ENCODE data around the gene CLDN19.
A peak's percentile ranks its signal among the peaks of the same experiment; 100 is the strongest.
"Not testable (repeated sequence)": the region's sequence is repeated elsewhere in the genome, so short reads cannot be mapped to it uniquely, and the experiment has no call there.

The CLDN19 gene

DNA sequence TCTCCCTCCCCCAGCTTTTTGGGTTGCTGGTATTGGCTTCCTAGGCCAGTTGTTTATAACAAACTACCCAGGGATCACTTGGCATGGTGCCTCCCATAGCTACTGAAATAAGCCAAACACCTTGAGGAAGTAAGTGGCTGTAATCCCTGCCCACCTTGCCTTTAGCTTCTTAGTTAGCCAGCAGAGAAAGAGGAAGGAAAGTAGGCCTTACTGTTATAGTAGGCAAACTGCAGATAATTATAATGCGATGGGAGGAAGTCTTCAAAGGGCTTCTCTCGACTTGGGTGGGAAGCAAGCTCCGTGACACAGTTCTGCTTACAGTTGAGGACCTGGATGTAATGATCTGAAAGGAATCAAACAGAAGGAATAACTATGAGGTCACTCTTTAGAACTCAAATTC, 18.6 kb upstream of the CLDN19 start:
- DNase-seq: no peak

DNA sequence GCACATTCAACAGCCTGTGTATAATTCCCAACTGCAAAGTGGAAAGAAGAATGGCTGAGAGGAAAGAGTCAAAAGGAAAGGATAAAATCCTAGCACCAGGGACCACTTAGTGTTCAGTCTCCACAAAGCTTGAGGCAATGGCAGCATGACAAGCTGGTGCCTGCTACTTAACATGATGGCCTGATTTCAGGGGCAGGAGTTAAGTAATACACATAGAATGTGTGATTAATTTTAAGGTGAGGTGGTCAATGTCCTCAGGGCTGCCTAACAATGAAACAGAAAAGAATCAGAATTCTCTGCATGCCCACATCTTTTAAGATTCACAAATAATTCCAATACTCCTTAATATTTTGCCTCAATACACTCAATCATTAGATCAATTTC, 17.8 kb upstream of the CLDN19 start:
- no peak for DNase-seq

DNA sequence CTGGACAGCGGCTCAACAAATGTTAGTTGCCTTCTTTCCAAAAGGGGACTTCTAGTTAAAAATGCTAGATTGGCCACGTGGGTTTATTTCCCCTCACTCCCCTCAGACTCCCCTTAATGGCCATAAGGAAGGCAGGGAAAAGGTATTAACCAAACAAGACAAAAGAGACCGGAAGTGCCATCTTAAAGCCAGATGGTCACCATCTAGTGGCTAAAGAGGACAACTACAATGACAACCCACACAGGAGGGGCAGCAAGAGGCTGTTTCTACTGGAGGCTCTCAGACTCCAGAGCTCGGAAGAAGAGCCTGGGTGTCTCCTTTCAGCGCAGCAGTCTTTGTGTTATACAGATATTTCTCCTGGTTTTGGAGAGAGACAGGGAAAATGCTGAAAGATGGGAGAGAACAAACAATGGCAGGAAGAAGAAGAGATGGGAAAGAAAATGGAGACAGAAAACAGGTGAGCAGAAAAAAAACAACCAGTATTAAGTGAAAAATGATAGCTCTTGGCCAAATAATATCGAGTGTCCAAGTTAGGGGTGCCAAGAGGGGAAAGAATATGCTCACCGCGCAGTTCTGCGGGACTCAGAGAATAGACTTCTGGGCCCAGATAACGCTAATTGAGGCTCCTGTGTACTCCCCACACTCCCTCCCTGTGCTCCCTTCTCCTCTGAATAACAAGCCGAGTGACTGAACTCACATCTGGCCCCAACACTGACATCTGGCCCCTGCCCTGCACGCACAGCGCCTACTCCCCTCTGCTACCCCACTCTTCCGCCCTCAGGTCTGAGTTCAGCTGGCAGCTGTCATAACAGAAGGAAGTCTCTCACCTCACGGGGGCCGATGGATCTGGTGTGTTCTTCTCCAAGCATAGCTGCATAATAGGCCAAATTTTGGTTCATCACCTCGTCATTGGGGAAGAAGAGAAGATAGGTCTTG, 17.2 kb upstream of the CLDN19 start:
- DNase-seq: peak; percentile 58

DNA sequence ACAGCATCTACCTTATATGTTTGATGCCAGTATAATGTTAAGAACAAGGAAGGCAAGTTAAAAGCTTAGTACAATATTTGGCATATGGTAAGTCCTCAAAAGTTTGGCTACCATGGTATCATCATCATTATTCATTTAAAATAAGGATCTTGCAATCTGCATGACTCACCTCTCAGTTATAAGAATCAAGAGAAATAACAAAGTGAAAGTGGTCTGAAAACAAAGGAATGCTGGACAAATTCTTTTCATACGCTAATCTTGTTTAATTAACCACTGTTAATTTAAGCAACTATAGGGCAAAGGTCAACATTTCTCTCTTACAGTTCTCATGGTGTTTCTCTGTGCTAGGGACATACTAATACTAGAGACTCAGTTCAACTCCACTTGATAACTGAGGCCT, 13.0 kb upstream of the CLDN19 start:
- DNase-seq: peak; percentile 52

DNA sequence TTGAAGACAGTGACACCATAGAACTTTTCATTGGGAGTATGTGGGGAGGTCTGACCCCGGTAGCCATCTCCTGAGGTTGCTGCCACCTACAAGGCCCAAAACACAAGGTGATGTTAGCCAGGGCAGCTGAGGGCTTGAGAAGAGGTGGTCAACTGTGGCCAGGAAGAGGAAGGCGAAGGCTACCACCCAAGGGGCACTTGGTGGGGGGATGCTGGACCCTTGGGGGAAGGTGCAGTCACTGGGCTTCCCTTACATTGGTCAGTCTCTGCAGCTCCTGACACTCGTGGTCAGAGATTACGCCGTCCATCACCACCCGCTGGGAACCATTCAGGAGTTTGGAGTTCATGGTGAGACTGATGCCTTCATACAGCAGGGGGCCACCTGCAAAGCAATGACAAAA, 12.2 kb upstream of the CLDN19 start:
- DNase-seq: no peak

DNA sequence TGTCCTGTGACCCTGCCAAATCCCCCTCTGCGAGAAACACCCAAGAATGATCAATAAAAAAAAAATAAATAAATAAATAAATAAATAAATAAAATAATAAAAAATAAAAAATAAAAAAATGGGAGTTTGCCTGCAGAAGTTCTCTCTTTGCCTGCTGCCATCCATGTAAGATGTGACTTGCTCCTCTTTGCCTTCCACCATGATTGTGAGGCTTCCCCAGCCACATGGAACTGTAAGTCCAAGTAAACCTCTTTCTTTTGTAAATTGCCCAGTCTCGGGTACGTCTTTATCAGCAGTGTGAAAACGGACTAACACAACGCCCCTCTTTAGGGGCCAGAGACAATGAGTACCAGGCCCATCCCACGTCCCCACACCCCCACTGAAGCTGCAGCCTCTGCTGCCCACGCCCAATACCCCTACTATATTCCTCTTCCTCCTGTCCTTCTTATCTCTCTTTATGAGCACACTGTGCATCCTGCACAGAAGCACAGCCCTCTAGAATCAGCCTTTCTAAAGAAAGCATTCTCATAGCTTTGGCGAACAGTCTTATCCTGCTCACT, 11.6 kb upstream of the CLDN19 start:
- not testable (repeated sequence) for DNase-seq

DNA sequence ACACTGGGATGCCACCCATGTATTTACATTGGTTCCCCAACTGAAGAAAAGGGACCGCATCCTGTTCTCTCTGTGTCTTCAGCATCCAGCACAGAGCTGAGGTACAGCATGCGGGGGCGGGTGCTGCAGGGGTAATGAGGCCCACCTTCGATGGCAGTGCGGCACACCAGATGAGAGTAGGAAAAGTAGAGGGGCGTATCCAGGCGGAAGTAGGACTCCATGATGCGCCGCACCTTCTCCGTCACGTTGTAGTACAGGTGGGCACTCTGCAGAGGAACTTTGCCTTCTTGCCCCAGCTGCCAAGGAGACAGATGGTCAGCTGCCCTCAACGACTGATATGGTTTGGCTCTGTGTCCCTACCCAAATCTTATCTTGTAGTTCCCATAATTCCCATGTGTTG, 10.0 kb upstream of the CLDN19 start:
- DNase-seq: no peak

DNA sequence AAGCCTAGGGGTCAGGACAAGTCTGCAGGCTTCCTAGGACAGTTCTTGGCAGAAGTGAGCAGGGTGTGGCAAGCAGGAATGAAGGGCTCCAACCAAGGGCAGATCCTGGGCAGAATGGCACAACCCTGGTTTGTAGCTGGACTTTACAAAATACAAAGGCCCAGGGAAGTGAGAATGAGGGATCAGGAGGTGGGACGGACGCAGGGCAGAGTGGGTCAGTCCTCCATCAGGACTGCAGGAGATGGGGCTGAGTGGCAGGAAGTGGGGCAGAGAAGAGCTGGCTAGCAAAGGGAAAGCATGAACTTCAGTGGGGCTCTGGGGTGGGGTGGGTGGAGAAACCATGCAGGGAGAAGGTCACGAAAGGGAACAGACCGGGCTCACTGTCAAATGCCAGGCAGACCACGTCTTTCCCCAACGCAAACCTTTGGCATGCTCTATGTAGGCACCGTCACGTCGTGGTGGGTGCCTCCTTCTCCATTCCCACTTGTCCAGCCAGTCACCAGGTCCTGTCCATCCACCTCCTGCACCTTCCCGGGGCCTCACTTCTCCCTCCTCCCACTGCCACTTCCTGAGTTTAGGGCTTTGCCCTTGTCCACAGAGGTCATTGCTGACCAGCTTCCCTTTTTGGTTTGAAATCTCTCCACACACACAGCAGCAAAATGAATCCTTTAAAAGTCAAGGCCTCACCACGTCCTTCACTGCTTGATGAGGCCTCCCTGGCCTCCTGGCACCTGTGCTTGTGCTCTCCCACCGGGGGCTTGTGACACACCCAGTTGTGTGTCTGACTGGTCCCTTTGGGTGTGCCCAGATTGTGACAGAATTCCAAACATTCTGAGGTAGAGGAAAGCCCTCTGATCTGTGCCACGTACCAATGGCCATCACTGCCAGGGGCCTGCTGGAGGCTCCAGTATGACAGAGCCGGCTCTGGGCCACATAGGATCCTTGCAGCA, 8.7 kb upstream of the CLDN19 start:
- no peak for DNase-seq

DNA sequence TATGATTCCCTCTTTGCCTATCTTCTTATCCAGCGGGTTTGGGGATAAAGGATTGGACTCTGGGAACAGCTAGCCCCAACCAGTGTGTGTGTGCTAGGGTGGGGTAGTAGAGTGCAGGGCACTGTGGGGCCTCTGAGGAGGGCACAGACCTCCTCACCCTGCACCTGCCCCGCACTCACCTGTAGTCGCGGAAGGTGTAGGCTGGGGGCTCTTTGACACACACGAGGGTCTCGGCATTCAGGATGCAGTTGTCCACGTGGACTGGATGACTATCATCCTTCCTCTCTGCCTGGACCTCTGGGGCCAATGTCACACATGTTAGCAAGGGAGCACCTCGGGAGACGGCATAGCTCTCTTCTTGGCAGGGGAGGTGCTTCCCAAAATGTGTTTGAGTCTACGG, 8.0 kb upstream of the CLDN19 start:
- no peak for DNase-seq

DNA sequence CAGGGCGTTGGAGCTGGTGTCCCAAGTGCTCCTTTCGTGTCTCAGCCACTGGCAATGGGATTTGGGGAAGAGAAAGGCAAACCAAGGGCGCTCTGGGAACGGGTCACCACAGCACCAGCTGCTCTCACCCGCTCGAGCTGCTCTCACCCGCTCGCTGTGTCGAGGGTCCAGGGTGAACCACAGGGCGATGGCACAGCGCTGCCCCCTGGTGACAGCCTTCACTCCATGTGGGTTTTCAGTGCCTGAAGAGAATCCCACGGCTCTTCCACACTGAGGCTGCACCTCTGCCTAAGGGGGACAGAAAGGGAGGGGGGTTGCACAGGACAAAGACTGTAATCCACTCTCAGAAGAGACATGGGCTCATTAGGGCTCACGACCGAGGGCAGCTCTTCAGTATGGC, 7.1 kb upstream of the CLDN19 start:
- no peak for DNase-seq

DNA sequence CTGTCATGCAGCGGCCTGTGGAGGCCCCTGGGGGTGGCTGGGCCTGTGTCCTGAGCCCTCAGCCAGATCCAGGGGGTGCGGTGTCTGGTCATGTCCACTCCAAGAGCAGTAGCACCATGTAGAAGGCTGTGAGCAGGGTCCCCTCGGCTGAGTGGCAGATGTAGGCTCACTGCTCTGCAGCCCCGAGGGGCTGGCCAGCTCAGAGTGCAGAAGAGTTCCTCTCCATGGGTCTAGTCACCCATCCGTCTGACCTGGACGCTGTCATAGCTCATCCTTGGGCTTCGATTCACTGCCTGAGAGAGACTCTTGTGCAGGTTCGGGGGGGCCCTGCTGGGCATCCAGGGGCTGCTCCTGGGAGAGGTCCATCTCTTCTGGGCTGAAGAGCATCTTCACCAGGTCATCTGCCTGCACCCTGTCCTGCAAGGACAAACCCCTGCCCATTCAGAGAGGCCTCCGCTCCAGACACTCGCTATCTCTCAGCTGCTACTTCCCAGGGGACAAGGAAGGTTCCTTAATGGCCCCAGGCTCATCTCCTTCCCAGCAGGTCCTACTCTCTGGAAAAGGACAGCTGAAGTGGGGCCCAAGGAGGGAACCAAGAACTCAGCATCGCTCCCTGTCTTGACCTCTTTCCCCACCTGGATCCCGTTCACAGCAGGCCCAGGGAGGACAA, 6.5 kb upstream of the CLDN19 start:
- no peak for DNase-seq

DNA sequence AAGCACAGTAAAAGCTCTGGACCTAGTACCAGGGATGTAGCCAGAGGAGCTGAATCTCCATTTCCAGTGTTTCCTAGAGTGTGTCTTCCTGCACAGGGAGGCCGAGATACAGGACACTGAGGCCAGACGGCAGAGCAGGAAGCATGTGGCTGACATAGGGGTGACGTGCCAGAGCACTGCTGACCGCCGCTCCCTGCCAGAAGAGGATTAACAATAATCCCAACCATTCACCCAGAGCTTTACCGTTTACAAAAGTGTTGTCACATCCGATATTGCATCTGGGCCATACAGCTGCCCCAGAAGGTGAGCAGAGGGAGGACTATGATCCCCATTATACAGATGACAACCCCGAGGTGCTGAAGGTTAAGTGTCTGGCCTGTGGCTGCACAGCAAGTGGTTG, 5.8 kb upstream of the CLDN19 start:
- no peak for DNase-seq

DNA sequence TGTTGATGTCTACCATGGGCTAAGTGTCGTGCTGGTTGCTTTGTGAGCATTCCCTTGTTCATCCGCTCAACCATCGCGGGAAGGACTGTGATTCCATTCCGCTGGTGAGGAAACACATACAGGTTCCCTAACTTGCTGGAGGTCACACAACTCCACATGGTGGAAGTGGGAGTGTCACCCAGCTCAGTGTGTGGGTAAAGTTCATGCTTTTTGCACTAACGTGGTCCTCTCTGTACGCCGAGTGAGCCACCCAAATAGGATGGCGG, 4.0 kb upstream of the CLDN19 start:
- DNase-seq: no peak

DNA sequence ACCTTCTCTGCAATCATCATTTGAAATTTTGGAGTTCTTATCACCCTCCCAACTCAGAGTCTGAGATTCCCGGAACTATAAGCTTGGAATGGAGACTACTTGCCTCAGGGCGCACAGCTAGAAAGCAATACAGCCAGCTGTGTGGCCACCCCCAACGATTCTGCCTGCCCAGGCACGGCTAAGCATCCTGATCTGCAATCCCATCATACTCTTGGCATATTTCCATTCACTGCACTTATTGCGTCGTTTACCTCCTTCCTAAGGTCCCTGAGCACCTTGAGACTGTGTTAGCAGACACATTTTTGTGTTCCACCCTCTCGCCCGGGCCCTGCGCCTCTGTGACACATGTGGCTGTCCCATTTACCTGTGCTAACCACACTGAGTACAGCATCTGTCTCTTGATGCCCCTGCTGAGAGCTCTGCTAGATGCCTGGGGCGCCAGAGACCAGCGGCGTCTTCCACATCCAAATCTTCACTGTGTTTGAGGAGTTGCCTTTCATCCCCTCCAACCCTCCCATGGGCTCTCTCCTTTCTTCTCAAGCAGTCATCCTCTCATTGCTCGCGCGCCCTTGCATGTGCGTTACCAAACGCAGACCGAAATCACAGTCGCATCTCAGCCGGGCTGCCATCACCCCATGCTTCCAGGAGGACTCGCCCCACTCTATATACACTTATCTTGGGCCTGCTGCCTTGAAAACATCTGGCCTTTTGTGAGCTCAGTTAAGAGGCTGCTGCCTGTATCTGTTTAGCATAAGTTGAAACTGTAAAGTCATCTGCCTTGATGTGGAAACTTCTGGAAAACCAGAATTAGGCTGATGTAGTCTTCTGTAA, 3.5 kb upstream of the CLDN19 start:
- no peak for DNase-seq

DNA sequence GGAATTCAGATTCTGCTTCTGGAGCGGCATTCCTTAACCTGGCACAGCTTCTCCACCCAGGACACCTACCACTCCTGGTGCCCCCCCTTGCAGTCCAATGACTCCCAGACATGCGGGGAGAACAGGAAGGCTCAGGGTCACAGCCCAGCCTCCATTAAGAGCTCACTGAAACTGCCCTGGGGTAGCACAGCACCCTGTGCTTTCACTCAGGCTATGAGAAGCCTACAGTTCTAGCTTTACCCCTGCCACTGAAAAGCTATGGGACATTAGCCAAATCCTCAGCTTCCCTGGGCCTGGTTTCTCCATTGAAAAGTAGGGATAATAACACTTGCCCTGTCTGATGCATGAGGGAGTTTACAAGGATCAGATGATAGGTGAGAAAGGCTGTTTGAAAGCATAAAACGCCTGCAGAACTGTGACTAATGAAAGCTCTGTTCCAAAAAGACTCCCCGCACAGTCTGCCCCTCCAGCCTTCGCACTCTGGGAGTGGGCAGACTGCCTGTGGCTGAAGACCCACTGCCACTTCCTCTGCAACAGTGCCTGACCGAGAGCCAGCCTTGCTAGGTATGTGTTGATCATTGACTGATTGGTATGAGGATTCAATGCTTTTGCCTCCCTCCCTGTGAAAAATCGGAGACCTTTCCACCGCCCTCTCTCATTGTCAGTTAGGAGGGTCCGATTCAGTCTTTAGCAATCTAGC, 2.7 kb upstream of the CLDN19 start:
- DNase-seq: no peak

DNA sequence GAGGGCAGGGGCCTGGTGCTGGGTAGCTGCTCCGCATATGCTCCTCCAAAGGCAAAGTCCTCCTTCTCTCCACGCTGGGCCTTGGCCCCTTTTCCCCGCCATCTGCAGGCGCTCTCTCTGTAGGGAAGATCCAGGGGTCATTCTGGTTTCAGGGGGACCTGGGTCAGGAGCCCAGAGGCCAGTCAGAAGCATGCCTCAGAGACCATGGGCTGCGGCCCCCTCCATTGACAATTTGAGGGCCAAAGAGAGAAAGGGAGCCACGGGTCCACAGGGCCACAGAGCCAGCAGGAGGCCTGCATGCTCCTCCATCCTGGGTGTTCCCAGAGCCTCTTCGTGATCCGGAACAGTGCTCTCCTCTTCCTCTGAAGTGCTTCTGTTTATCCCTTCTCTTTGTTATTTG, 2.1 kb upstream of the CLDN19 start:
- DNase-seq: no peak

DNA sequence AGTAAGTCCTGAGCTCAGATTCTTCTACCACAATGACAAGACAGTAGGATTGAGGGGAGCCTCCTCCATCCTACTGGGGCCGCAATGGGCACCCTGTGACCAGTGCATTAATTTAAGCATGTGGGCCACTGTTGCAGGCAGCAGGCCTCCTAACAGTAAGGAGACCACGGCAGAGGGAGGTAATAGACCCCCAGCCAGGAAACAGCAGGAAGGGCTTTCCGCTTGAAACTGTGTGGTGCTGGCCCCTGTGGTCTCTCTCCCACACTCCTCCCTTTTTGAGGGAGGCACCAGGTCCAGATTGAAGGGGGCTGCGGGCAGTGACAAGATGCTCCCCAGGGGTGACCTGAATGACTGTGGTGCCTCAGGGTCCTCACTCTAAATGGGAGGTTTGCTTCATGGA, 1.7 kb upstream of the CLDN19 start:
- DNase-seq: no peak

DNA sequence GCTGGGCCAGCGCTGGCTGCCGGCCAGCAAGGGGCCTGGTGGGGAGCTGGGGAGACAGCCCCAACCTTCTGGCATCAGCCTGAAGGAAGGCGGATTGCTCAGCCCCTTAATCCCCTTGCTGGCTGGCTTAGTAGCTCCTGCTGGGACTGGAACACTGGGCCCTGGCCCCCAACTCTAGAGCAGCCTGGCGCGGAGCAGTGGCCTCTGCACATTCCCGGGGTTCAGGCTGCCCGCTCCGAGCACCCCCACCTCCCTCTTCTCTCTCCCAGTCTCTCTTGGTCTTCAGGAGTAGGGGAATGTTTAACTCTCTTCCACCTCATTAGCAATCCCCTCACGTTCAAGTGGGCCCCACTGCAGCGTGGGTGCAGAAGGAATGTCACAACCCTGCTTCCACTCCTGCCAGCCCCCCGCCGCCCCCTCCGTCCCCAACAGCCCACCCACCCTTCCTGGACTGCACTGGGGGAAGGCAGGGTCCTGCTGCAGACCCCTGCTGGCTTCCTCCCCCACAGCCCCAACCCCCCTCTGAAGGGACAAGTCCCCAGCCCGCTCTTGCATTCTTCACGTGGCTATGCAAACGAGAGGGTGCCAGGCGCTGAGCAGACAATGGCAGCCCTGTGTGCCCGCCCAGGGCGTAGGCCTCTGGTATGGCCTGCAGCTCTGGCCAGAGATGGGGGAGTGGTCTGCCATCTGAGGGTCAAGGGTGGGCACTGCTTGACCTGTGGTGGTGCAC, 980 bp upstream of the CLDN19 start:
- no peak for DNase-seq

DNA sequence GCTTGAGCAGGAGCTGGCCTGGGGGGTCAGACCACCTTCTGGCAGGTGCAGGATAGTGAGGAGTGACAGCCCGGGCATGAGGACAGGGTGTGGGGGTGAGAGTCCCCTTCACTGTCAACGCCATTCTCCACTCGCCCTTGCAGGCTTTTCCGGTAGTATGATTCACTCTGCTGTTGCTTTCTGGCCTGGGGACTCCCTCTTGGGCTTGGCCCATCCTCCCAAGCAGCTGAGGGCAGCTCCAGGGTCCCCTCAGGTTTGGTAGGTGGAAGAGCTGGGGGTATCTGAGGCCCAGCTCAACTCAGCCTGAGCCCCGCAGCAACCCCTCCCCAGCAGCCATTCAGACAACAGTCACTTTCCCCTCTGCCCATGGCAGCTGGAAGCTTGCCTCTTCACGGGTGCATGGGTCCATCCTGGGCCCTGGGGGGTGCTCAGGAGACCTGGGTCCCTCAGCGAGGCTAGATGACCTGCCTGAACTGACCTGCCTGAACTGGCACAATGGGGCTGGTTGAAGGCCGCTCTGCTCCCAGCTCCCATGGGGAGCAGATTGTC, 1.3 kb downstream of the CLDN19 start:
- DNase-seq: no peak

DNA sequence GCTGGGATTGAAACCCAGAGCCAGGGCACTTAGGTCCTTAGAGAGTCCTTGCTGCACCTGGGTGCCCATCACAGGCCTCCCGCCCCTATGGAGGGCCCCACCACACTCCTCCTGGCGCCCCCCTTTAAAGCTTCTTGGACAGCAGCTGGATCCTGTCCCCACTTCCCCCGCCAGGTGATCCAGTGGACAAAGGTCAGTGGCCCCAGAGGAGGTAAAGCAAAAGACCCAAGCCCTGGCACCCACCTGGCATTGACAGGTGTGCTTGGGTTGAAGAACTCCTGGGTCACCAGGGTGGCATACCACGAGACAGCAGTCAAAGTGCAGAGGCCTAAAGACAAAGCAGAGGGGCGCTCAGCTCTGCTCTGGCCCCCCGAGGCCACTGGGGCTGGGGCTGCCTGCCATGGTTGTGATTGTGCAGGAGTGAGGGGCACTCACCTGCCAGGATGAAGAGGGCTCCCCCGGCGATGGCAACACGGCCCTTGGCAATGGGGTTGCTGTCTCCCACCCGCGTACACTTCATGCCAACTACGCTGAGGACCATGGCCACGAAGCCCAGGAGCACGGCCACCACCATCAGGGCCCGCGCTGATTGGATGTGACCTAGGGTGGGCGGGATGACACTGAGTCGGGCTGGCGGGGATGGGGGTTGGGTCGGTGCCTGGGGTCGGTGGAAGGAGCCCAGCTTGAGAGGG, 1.9 kb downstream of the CLDN19 start:
- DNase-seq: no peak

All from fibroblast of skin of right quadriceps (primary cell).